Activated CD4-positive, alpha-beta T cell treated with anti-CD3 and anti-CD28 coated beads, Interleukin-2, amount 50 U/mL, for 48 hours (primary cell): ENCODE data around the gene CATSPERD.
"Not testable (repeated sequence)": the region's sequence is repeated elsewhere in the genome, so short reads cannot be mapped to it uniquely, and the experiment has no call there.

ENCODE experiments used
- DNase-seq, 2 experiments: peaks; one replicate each; pipeline ENCODE4 v3.0.0-alpha.2; 2020

CATSPERD gene

GRCh38 chr19:5743630-5744029 lies 23.2 kb downstream of the CATSPERD start:
- no peak for DNase-seq

- DNase-seq, result not testable (repeated sequence)
Observed at GRCh38 chr19:5744999-5745398, 24.6 kb downstream of the CATSPERD start.

- DNase-seq, result not testable (repeated sequence)
Observed at GRCh38 chr19:5748920-5749319, 28.5 kb downstream of the CATSPERD start.

GRCh38 chr19:5749505-5749904 lies 29.1 kb downstream of the CATSPERD start:
- no peak for DNase-seq

GRCh38 chr19:5751709-5752108 lies 31.3 kb downstream of the CATSPERD start:
- no peak for DNase-seq

- no peak for DNase-seq
Observed at GRCh38 chr19:5753743-5754142, 33.3 kb downstream of the CATSPERD start.

- DNase-seq, result no peak
Observed at GRCh38 chr19:5762608-5763217, 42.3 kb downstream of the CATSPERD start.

GRCh38 chr19:5765220-5765619 lies 44.8 kb downstream of the CATSPERD start:
- DNase-seq, result no peak

- DNase-seq, result no peak
Observed at GRCh38 chr19:5767949-5768348, 47.5 kb downstream of the CATSPERD start.

- no peak for DNase-seq
Observed at GRCh38 chr19:5772416-5772815, 52.0 kb downstream of the CATSPERD start.

- no peak for DNase-seq
Observed at GRCh38 chr19:5773276-5773675, 52.8 kb downstream of the CATSPERD start.

GRCh38 chr19:5774921-5775320 lies 54.5 kb downstream of the CATSPERD start:
- DNase-seq, result no peak

- DNase-seq, result no peak
Observed at GRCh38 chr19:5775668-5776309, 55.4 kb downstream of the CATSPERD start.

GRCh38 chr19:5778402-5778801 lies 58.0 kb downstream of the CATSPERD start:
- no peak for DNase-seq

GRCh38 chr19:5780916-5781315 lies 60.5 kb downstream of the CATSPERD start:
- DNase-seq, result not testable (repeated sequence)

- DNase-seq, result no peak
Observed at GRCh38 chr19:5782322-5782721, 61.9 kb downstream of the CATSPERD start.

GRCh38 chr19:5782945-5783919 lies 62.8 kb downstream of the CATSPERD start:
- no peak for DNase-seq

- DNase-seq, result no peak
Observed at GRCh38 chr19:5784581-5785147, 64.2 kb downstream of the CATSPERD start, which contains the start of gene PRR22. PRR22 (minus strand) TSS chr19:5784746; CDS start chr19:5784660, 86 bp downstream.

- no peak for DNase-seq
Observed at GRCh38 chr19:5785423-5785822, 65.0 kb downstream of the CATSPERD start.

- no peak for DNase-seq
Observed at GRCh38 chr19:5786593-5787408, 66.4 kb downstream of the CATSPERD start.

GRCh38 chr19:5787409-5788182 lies 67.2 kb downstream of the CATSPERD start:
- no peak for DNase-seq
